IMR-90 (cell line): Measurements from ENCODE around the gene MAFB. TPM values are rescaled to one million over a fixed set of nuclear protein-coding genes. Genes with fewer than 3 reads are reported as not detected.
A peak's percentile ranks its signal among the peaks of the same experiment; 100 is the strongest.

ENCODE experiments used
- ATAC-seq: fragments of 200-7000 bp; cut with Tn5 transposase; 2 replicates; pipeline ENCODE4 v1.9.1; 2020; ENCODE audit warnings: low read depth, mild to moderate bottlenecking, moderate library complexity
- BruUV-seq: library from RNA; stranded (reverse); fragments of 400-500 nt; replicated peaks from 2 replicates; lab custom pipeline; 2021; lab: Mats Ljungman, UMichigan
- CTCF ChIA-PET: fragments of 300-600 bp; formaldehyde crosslinking; extraction: SDS; loops from one replicate; lab custom pipeline; 2021; ENCODE audit warnings: antibody characterized with exemption; lab: Yijun Ruan, JAX
- POLR2A ChIA-PET: fragments of 300-600 bp; sonication (Branson Sonifier 250); formaldehyde crosslinking; loops from one replicate; lab custom pipeline; 2022; ENCODE audit warnings: antibody characterized with exemption; ENCODE audit not compliant: unreplicated experiment; lab: Charles Lee
- DNase-seq: peaks from one replicate; pipeline ENCODE4 v3.0.0; 2013
- H2AFZ ChIP-seq: replicated peaks from 2 replicates; pipeline ENCODE3; 2013; ENCODE audit warnings: low read length, mild to moderate bottlenecking; ENCODE audit not compliant: poor library complexity
- H2AK5ac ChIP-seq: 2 replicates; pipeline ENCODE4 v1.6.1; 2013; ENCODE audit warnings: low read depth, low read length, inconsistent platforms
- H2AK9ac ChIP-seq: replicated peaks from 2 replicates; pipeline ENCODE3; 2013; ENCODE audit warnings: mild to moderate bottlenecking, low read depth, low read length, moderate library complexity; ENCODE audit not compliant: poor library complexity
- H2BK120ac ChIP-seq: 2 replicates; pipeline ENCODE4 v1.6.1; 2013; ENCODE audit warnings: low read depth, low read length, inconsistent platforms
- H2BK15ac ChIP-seq: 3 replicates; pipeline ENCODE4 v1.6.1; 2013; ENCODE audit warnings: low read depth, low read length, inconsistent platforms
- H2BK20ac ChIP-seq: 2 replicates; pipeline ENCODE4 v1.6.1; 2013; ENCODE audit warnings: low read depth, mild to moderate bottlenecking, inconsistent platforms, low read length, moderate library complexity
- H2BK5ac ChIP-seq: 2 replicates; pipeline ENCODE4 v1.6.1; 2013; ENCODE audit warnings: mild to moderate bottlenecking, low read depth, low read length, inconsistent platforms; ENCODE audit not compliant: poor library complexity, severe bottlenecking
- H3K14ac ChIP-seq: replicated peaks from 2 replicates; pipeline ENCODE4 v1.6.1; 2013; ENCODE audit warnings: low read depth, low read length, inconsistent platforms
- H3K18ac ChIP-seq: 2 replicates; pipeline ENCODE4 v1.6.1; 2013; ENCODE audit warnings: low read depth, low read length, control low read depth
- H3K23ac ChIP-seq: 2 replicates; pipeline ENCODE4 v1.6.1; 2013; ENCODE audit warnings: low read depth, low read length, inconsistent platforms
- H3K27ac ChIP-seq: 2 replicates; pipeline ENCODE4 v1.5.1; 2013; ENCODE audit warnings: mild to moderate bottlenecking, control low read depth, low read length; ENCODE audit not compliant: insufficient read depth
- H3K27me3 ChIP-seq: 2 replicates; pipeline ENCODE4 v1.6.1; 2013; ENCODE audit warnings: low read length; ENCODE audit not compliant: control insufficient read depth, insufficient read depth
- H3K36me3 ChIP-seq: 2 replicates; pipeline ENCODE4 v1.6.1; 2013; ENCODE audit warnings: low read length, mixed read lengths; ENCODE audit not compliant: control insufficient read depth, insufficient read depth
- H3K4ac ChIP-seq: 2 replicates; pipeline ENCODE4 v1.6.1; 2013; ENCODE audit warnings: low read depth, low read length, inconsistent platforms
- H3K4me1 ChIP-seq: 2 replicates; pipeline ENCODE4 v1.6.1; 2013; ENCODE audit warnings: low read length, mixed read lengths; ENCODE audit not compliant: control insufficient read depth, insufficient read depth
- H3K4me2 ChIP-seq: 2 replicates; pipeline ENCODE4 v1.6.1; 2013; ENCODE audit warnings: low read depth, mild to moderate bottlenecking, control low read depth, low read length, moderate library complexity
- H3K4me3 ChIP-seq: 2 replicates; pipeline ENCODE4 v1.5.1; 2013; ENCODE audit warnings: low read depth, mild to moderate bottlenecking, control low read depth, low read length, moderate library complexity; ENCODE audit not compliant: insufficient read depth
- H3K56ac ChIP-seq: 2 replicates; pipeline ENCODE4 v1.6.1; 2013; ENCODE audit warnings: low read length, inconsistent platforms; ENCODE audit not compliant: insufficient read depth; ENCODE audit errors: extremely low read depth
- H3K79me1 ChIP-seq, 2 experiments: 2 replicates each; pipeline ENCODE4 v1.6.1; 2013; ENCODE audit warnings: low read length in 2 of 2, inconsistent platforms in 1 of 2, low read depth in 1 of 2
- H3K9ac ChIP-seq: 2 replicates; pipeline ENCODE4 v1.6.1; 2013; ENCODE audit warnings: low read depth, low read length, control low read depth
- H3K9me1 ChIP-seq: 2 replicates; pipeline ENCODE4 v1.6.1; 2013; ENCODE audit warnings: low read length, inconsistent platforms; ENCODE audit not compliant: insufficient read depth
- H3K9me3 ChIP-seq: 2 replicates; pipeline ENCODE4 v1.6.1; 2013; ENCODE audit warnings: low read length; ENCODE audit not compliant: control insufficient read depth, insufficient read depth
- H4K20me1 ChIP-seq: 2 replicates; pipeline ENCODE4 v1.6.1; 2013; ENCODE audit warnings: low read length, inconsistent platforms; ENCODE audit not compliant: insufficient read depth
- H4K5ac ChIP-seq: 2 replicates; pipeline ENCODE4 v1.6.1; 2013; ENCODE audit warnings: mild to moderate bottlenecking, low read depth, low read length, control low read depth
- H4K8ac ChIP-seq, 2 experiments: 2 replicates each; pipeline ENCODE4 v1.6.1; 2013; ENCODE audit warnings: low read depth in 2 of 2, low read length in 2 of 2, control low read depth in 1 of 2, inconsistent platforms in 1 of 2
- H4K91ac ChIP-seq: 2 replicates; pipeline ENCODE4 v1.6.1; 2013; ENCODE audit warnings: low read depth, low read length, inconsistent platforms; ENCODE audit not compliant: insufficient read depth
- MAFK ChIP-seq: IDR thresholded peaks from 2 replicates; pipeline ENCODE4 v1.6.1; 2012; ENCODE audit warnings: low read depth, low read length, improper control_type of control experiment
- RFX5 ChIP-seq: IDR thresholded peaks from 2 replicates; pipeline ENCODE4 v1.8.0; 2012; ENCODE audit warnings: low read depth, mild to moderate bottlenecking, low read length, moderate library complexity
- WGBS, 2 experiments: methylation state at CpG; one replicate each; pipeline versions ENCODE4 v1.1.5 to v1.1.7; 2013; ENCODE audit warnings: missing lambda C conversion rate in 2 of 2; ENCODE audit not compliant: insufficient read length in 1 of 2; ENCODE audit errors: extremely low coverage in 2 of 2; 5-methylcytosine and 5-hydroxymethylcytosine counted together
- dilution Hi-C: fragments of 300-500 bp; cut with HindIII; formaldehyde crosslinking; loops from one replicate; pipeline ENCODE4 v1.14.3; 2018; ENCODE audit warnings: low sequenced_read_pairs; ENCODE audit not compliant: unreplicated experiment
- in situ Hi-C: fragments of 300-500 bp; cut with MboI; formaldehyde crosslinking; loops from 3 replicates; pipeline ENCODE4 v1.14.3; 2019; ENCODE audit warnings: low sequenced_read_pairs, inconsistent platforms, mixed read lengths
- intact Hi-C: fragments of 100-400 bp; cut with micrococcal nuclease; formaldehyde crosslinking; loops from 2 replicates; pipeline ENCODE4 v1.10.0; 2022
- polyA plus RNA-seq, 3 experiments: library from polyadenylated mRNA; depleted of rRNA; stranded (reverse); fragments of >200 nt; gene quantifications; 2 replicates each; pipeline ENCODE4 v1.2.3, GENCODE V29; 2012; ENCODE audit warnings: low replicate concordance in 1 of 3
- total RNA-seq: library from RNA; depleted of rRNA; stranded (reverse); fragments of >200 nt; gene quantifications from 2 replicates; pipeline ENCODE4 v1.2.3, GENCODE V29; 2012

Gene MAFB
- total and polyA plus RNA-seq, 2 of the 4 experiments (the other 2 are of a cell fraction): 0.07 TPM; not detected in 1

DNA sequence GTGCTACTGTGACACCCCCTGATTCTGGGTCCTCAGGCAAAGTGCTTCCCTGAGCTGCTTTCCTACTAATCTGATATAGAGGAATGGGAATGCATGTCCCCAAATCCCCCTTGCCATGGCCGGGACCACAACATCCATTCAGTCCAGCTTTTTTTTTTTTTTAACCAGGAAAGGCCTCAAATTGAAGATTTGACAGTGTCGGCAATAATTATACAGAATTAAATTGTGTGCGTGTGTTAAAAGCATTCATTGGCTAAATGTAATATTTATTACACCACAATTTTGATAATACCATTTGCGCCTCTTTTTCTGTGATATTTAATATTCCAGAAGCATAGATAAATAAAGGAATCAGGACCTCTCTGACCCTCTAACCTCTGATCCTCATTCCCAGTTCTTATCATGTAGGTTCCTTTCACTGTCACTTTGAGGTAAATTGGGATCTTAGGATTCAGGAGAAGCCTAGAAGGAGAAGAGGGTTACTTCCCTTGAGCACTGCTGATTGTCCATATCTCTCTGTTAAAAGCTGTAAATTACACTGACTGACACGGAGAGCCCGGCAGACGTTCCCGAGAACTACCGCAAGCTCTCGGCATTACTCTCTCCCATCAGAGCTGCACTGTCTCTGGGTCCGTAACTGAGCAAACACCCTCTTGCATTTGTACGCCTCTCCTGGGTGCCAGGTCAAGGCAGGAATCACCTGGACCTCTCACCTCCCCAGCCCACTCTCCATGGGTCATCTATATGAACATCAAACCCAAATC is 29.4 kb upstream of the MAFB start:
- H4K20me1 ChIP-seq: no peaks in the 10 kb centered on the region
- H3K9ac ChIP-seq: no peak overlapping the region
- ChIA-PET POLR2A (no interaction called here), CTCF (interaction anchor here (1.1 kb wide), 1 partner anchor 99 kb away, joined by 3 read pairs; no protein-coding TSS in a partner anchor)
- no peak overlapping the region for H4K8ac ChIP-seq
- TF ChIP-seq RFX5 (no peak), MAFK (peak; percentile 30; the same call in 1 of the 2 replicates)
- no peak overlapping the region for H4K91ac ChIP-seq
- H4K5ac ChIP-seq: no peak overlapping the region
- intact Hi-C loops (no loop called here), dilution Hi-C loops (no loop called here), in situ Hi-C loops (no loop called here)
- H2AFZ ChIP-seq: no peak overlapping the region
- H3K9me1 ChIP-seq: no peaks in the 10 kb centered on the region
- no peak overlapping the region for H3K4ac ChIP-seq
- H3K27ac ChIP-seq: no peak overlapping the region
- H3K36me3 ChIP-seq: no peaks in the 10 kb centered on the region
- no peak overlapping the region for H3K56ac ChIP-seq
- 57% methylated on average over 8 of the region's 12 CpGs; no CpG with 5 or more reads in 1 of the 2 experiments for WGBS, 2 experiments
- H3K9me3 ChIP-seq: no peaks in the 10 kb centered on the region
- no peak overlapping the region for H2BK15ac ChIP-seq
- no peak overlapping the region for H3K4me3 ChIP-seq
- H3K4me1 ChIP-seq: no peaks in the 10 kb centered on the region
- H2BK20ac ChIP-seq: no peak overlapping the region
- no peak overlapping the region for H3K14ac ChIP-seq
- peaks cover 3% of the 10 kb centered on the region; the same call in 1 of the 2 replicates for H3K27me3 ChIP-seq
- no peak for DNase-seq
- no peak overlapping the region for H3K23ac ChIP-seq
- H2AK5ac ChIP-seq: no peak overlapping the region
- H3K4me2 ChIP-seq: no peak overlapping the region
- H2BK5ac ChIP-seq: no peak overlapping the region
- no peak for ATAC-seq
- H3K18ac ChIP-seq: no peak overlapping the region
- H2BK120ac ChIP-seq: no peak overlapping the region
- no peak overlapping the region for H2AK9ac ChIP-seq
- no TSS peak for BruUV-seq
- H3K79me1 ChIP-seq: no peaks in the 10 kb centered on the region
